Measurements from ENCODE around the gene C1GALT1. TPM values are rescaled to one million over a fixed set of nuclear protein-coding genes. Genes with fewer than 3 reads are reported as not detected.

The C1GALT1 gene
- total and polyA plus RNA-seq, 9 of the 15 experiments (the other 6 are each of a cell fraction or from before 2014, with no cell fraction given) = 5.0 to 33.2 (median 24.1) TPM

- TF ChIP-seq ZNF766 (CRISPR knock-in tag; conservative IDR thresholded peaks at IDR 0.05) (0 out of 2 replicates have a peak, but pooled peaks have one; percentile 22), USF1 (CRISPR knock-in tag; IDR thresholded peaks at IDR 0.05) (peak; percentile 25; the same call in 1 of the 2 replicates), ZNF79 (CRISPR knock-in tag; IDR thresholded peaks at IDR 0.05; ENCODE audit: low read depth) (no peak), MTA3 (IDR thresholded peaks at IDR 0.05; ENCODE audit: borderline replicate concordance) (peak; percentile 53; the same call in 1 of the 2 replicates), TRIM24 (IDR thresholded peaks at IDR 0.05) (peak; percentile 43 to 71; a peak in 3 of 4 replicates), ATF3 (IDR thresholded peaks at IDR 0.05) (peak; percentile 59), ATF3 (CRISPR knock-in tag; conservative IDR thresholded peaks at IDR 0.05) (no peak), USF2 (CRISPR knock-in tag; IDR thresholded peaks at IDR 0.05) (peak; percentile 40; the same call in 1 of the 2 replicates), GATA2 (CRISPR knock-in tag; IDR thresholded peaks at IDR 0.05) (peak; percentile 82), SMARCE1 (IDR thresholded peaks at IDR 0.05) (peak; percentile 74), ARID1B (IDR thresholded peaks at IDR 0.05) (peak; percentile 68), ZFX (CRISPR knock-in tag; IDR thresholded peaks at IDR 0.05) (0 out of 2 replicates have a peak, but pooled peaks have one; percentile 25), JUND (IDR thresholded peaks at IDR 0.05; ENCODE audit: borderline replicate concordance, low read depth, low read length) (peak; percentile 67; the same call in 1 of the 2 replicates), JUND (tag; IDR thresholded peaks at IDR 0.05; ENCODE audit: borderline replicate concordance, low read depth, low read length) (peak; percentile 60; the same call in 2 of the 3 replicates), RAD21 (CRISPR knock-in tag; conservative IDR thresholded peaks at IDR 0.05 in 1 of 2, IDR thresholded peaks at IDR 0.05 in 1 of 2) (0 out of 4 replicates have a peak, but pooled peaks of 1 of the 2 experiments have one; percentile 3), EGR1 (conservative IDR thresholded peaks at IDR 0.05) (no peak), RB1 (IDR thresholded peaks at IDR 0.05; ENCODE audit: low read depth) (no peak), NCOA2 (IDR thresholded peaks at IDR 0.05; ENCODE audit: partially characterized antibody in 2 of 2) (no peak), RCOR1 (IDR thresholded peaks at IDR 0.05; ENCODE audit: borderline replicate concordance in 1 of 2, low read depth in 2 of 2, low read length in 2 of 2) (peak in 1 of 2 experiments; percentile 55; a peak in 1 of 4 replicates), ZNF655 (CRISPR knock-in tag; IDR thresholded peaks at IDR 0.05) (no peak), VEZF1 (CRISPR knock-in tag; IDR thresholded peaks at IDR 0.05) (0 out of 2 replicates have a peak, but pooled peaks have one; percentile 28), SMARCA4 (IDR thresholded peaks at IDR 0.05) (0 out of 2 replicates have a peak, but pooled peaks have one; percentile 59), TCF7 (IDR thresholded peaks at IDR 0.05; ENCODE audit: borderline replicate concordance) (no peak)
Measured at GRCh38 chr7:7148798-7149481, 33.4 kb upstream of the C1GALT1 start (continued).

All from K562 (cell line).